Measurements from ENCODE around the gene OPHN1. TPM values are rescaled to one million over a fixed set of nuclear protein-coding genes. Genes with fewer than 3 reads are reported as not detected.

Gene OPHN1
- total and polyA plus RNA-seq, 5 experiments from 2014 or later = 0.05 TPM; not detected in 4

DNA sequence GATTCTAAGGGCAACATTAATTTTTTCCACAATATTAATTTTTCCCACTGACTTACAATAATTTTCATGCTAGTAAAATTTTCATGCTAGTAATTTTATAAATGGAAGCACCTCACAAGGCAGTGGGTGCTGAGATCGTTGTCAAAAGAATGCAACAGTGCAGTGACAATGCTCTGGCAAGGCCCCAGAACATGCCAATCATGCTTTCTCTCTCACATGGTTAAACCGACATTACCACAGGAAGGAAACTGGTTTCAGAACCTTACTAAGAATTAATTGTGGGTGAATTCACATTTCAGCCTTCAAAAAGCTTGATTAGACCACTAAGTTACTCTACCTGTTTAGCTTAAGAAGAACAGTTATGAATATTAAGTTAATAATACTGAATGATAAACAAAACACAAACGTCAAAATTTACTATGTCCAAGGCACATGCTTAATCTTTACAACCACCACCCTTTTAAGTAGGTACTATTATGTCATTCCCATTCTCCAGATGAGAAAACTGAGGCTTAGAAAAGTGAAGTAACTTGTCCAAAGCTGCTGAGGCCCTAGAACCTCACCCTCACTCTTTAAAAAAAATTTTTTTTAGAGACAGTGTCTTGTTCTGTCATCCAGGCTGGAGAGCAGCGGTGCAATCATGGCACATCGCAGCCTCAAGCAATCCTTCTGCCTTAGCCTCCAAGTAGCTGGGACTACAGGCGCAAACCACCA lies 10.0 kb upstream of the OPHN1 start:
- Mint-ChIP-seq H3K9me3 (no peaks in the 10 kb centered on the region), H3K4me3 (no peak overlapping the region), H3K4me1 (peaks cover 0 to 9% (median 7%) of the 10 kb centered on the region in 4 donors), H3K27me3 (peaks cover 0 to 13% (median 1%) of the 10 kb centered on the region in 5 donors), H3K36me3 (peaks cover 0 to 1% (median 0%) of the 10 kb centered on the region in 3 donors), H3K27ac (no peak overlapping the region)
- DNase-seq (peak in 3 of 10 donors; percentile 11 to 32 (median 20)), ATAC-seq (peak in 1 of 2 donors; percentile 48)
- POLR2A ChIA-PET = no interaction called here

DNA sequence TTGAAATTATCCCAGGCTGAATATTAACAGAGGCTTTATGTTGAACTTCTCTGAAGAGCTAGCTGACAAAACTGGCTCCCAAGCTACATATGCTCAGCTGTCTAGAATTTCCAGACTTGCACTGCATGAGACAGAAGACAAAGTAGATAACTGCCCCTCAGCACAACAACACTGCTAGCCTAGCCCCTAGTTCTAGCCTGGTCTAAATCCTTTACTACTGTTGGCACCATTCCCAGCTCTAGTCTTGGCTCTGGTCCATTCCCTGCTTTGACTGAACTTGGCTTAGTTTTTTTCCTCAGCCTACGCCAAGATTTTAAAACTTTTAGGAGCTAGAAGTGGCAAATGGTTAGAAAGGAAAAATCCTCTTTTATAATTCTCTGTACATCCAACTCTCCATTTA lies 7.6 kb upstream of the OPHN1 start:
- H3K36me3 Mint-ChIP-seq = peaks cover 0 to 1% (median 0%) of the 10 kb centered on the region in 3 donors
- DNase-seq (no peak), ATAC-seq (no peak)
- H3K4me1 Mint-ChIP-seq = peaks cover 0 to 9% (median 7%) of the 10 kb centered on the region in 4 donors
- POLR2A ChIA-PET = no interaction called here
- H3K9me3 Mint-ChIP-seq = peaks cover 0 to under 1% (median 0%) of the 10 kb centered on the region in 9 donors
- H3K4me3 Mint-ChIP-seq = no peak overlapping the region
- no peak overlapping the region for H3K27ac Mint-ChIP-seq
- H3K27me3 Mint-ChIP-seq = peaks cover 0 to 14% (median 1%) of the 10 kb centered on the region in 5 donors

DNA sequence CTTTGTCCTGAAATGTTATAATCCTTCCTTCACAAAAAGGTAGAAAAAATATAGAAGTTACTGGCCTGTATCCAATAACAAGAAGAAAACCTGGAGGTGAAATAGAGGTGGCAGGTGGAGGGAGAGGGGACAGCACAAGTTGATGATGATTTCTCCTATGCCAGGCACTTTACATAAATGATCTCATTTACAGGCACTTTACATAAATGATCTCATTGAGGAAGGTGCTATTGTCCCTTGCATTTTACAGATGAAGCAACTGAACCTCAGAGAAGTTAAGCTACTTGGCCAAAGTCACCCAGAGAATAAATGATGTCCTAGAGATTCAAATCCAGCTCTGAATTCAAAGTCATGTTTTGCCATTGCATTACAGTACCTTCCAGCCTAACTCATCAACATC lies 7.1 kb upstream of the OPHN1 start:
- H3K9me3 Mint-ChIP-seq = peaks cover 0 to 3% (median 0%) of the 10 kb centered on the region in 9 donors
- peaks cover 0 to 16% (median 3%) of the 10 kb centered on the region in 5 donors for H3K27me3 Mint-ChIP-seq
- H3K27ac Mint-ChIP-seq = no peak overlapping the region
- POLR2A ChIA-PET = no interaction called here
- H3K36me3 Mint-ChIP-seq = peaks cover 0 to 1% (median 0%) of the 10 kb centered on the region in 3 donors
- peaks cover 0 to 9% (median 7%) of the 10 kb centered on the region in 4 donors for H3K4me1 Mint-ChIP-seq
- no peak for ATAC-seq
- DNase-seq = no peak
- H3K4me3 Mint-ChIP-seq = no peak overlapping the region

DNA sequence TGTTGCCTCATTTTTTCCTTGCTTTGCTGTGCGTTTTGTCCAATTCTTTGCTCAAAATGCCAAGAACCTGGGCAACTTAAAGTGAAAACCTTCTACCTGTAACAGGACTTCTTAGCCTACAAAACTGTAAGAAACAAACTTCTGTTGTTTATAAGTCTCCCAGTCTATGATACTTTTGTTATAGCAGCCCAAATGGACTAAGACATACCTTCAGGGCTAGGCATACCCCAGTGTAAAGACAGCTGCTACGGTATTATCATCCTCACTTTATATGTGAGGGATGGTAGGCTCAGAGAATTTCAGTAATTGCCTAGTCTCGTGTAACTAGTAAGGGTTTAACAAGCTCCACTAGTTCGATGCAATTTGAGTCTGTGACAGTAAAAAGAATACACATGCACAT lies 6.0 kb upstream of the OPHN1 start:
- H3K4me1 Mint-ChIP-seq = peaks cover 0 to 9% (median 7%) of the 10 kb centered on the region in 4 donors
- ATAC-seq (no peak), DNase-seq (no peak)
- no peak overlapping the region for H3K4me3 Mint-ChIP-seq
- peaks cover 6 to 25% (median 9%) of the 10 kb centered on the region in 5 donors for H3K27me3 Mint-ChIP-seq
- peaks cover 0 to 3% (median 0%) of the 10 kb centered on the region in 9 donors for H3K9me3 Mint-ChIP-seq
- H3K27ac Mint-ChIP-seq = no peak overlapping the region
- POLR2A ChIA-PET = no interaction called here
- peaks cover 0 to 5% (median 1%) of the 10 kb centered on the region in 3 donors for H3K36me3 Mint-ChIP-seq

DNA sequence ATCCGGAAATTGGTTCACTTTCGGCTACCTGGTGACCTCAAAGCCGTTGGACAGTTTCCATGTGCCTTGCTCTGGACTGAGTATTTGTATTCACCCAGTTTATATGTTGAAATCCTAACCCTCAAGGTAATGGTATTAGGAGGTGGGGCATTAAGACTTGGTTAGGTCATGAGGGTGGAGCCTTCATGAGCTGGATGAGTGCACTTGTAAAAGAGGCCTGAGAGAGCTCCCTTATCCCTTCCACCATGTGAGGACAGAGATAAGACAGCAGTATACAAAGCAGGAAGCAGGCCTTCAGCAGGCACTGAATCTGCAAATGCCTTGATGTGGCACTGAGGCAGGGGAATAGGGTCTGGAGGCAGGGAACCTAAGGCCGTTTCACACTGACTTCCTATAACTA lies 5.3 kb upstream of the OPHN1 start:
- POLR2A ChIA-PET = no interaction called here
- Mint-ChIP-seq H3K4me3 (no peak overlapping the region), H3K4me1 (peaks cover 1 to 14% (median 10%) of the 10 kb centered on the region in 4 donors), H3K27me3 (peaks cover 9 to 30% (median 17%) of the 10 kb centered on the region in 5 donors), H3K27ac (no peak overlapping the region), H3K36me3 (peaks cover 0 to 9% (median 1%) of the 10 kb centered on the region in 3 donors), H3K9me3 (peaks cover 0 to 3% (median 0%) of the 10 kb centered on the region in 9 donors)
- DNase-seq = no peak
- no peak for ATAC-seq

DNA sequence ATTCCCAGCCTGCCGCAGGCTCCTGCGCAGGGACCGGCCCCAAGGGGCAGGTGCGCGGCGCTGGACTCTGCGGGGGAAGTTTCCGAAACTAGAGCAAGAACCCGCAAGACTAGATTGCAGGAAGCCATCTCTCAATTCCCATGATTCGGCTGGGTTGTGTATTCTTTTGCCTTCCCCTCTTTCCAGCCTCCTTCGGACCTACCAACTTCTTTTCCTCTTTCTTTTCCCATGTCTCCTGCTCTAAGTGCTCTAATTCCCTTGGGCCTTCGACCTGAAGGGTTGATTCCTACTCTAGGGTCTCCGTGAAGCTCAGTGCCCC lies 645 bp upstream of the OPHN1 start:
- H3K36me3 Mint-ChIP-seq = peaks cover 0 to 9% (median 0%) of the 10 kb centered on the region in 3 donors
- peak overlapping the region; percentile 62 to 90 (median 78) for H3K4me3 Mint-ChIP-seq
- peaks cover 14 to 54% (median 37%) of the 10 kb centered on the region in 5 donors for H3K27me3 Mint-ChIP-seq
- H3K9me3 Mint-ChIP-seq = peaks cover 0 to 3% (median 0%) of the 10 kb centered on the region in 9 donors
- ATAC-seq (no peak), DNase-seq (no peak)
- peak overlapping the region in 2 of 10 donors; percentile 22 to 53 for H3K27ac Mint-ChIP-seq
- H3K4me1 Mint-ChIP-seq = peaks cover 6 to 19% (median 9%) of the 10 kb centered on the region in 4 donors
- POLR2A ChIA-PET = no interaction called here

DNA sequence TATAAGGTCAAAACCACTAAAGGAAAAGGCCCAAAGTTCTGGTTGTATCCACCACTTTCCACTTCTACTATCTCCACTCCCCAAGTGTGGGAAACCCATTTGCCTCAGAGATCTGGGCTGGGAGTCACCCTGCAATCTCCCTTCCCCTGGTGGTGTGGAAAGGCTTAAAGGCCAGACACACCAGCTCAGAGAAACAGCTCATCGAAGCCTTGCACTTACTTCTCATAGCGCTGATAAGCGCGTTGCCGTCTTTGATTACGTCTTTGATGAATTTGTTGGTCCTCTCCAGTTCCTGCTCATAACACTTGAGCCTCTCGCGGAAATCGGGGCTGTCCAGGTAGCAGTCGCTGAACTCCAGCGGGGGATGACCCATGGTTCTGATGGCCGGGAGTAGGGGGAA lies 647 bp downstream of the OPHN1 start:
- POLR2A ChIA-PET = no interaction called here
- Mint-ChIP-seq H3K4me1 (peaks cover 6 to 19% (median 9%) of the 10 kb centered on the region in 4 donors), H3K9me3 (peaks cover 0 to 3% (median 0%) of the 10 kb centered on the region in 9 donors), H3K27me3 (peaks cover 14 to 62% (median 37%) of the 10 kb centered on the region in 5 donors), H3K4me3 (peak overlapping the region; percentile 62 to 90 (median 78)), H3K36me3 (peaks cover 0 to 9% (median 0%) of the 10 kb centered on the region in 3 donors), H3K27ac (no peak overlapping the region)
- DNase-seq (no peak), ATAC-seq (no peak)

DNA sequence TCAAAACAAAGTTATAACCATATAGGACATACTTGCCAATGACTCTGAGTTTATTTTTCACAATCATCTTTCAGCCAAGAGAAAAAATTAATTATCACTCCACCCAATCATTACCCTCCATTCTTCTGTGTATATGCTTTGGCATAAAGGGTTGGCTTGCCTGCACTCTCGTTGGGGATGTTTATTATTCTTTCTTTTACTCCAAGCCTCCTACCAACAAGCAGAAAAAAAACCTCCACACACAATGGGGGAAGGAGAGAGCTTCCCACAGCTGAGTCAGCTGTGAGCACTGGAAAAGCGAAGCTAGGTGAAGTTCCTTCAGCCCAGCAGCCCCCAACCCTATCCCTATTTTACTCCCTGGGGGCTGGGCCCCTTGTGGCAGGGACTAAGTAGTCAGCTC lies 1.5 kb downstream of the OPHN1 start:
- H3K9me3 Mint-ChIP-seq = peaks cover 0 to 3% (median 0%) of the 10 kb centered on the region in 9 donors
- DNase-seq = no peak
- peaks cover 0 to 9% (median 0%) of the 10 kb centered on the region in 3 donors for H3K36me3 Mint-ChIP-seq
- peaks cover 6 to 19% (median 9%) of the 10 kb centered on the region in 4 donors for H3K4me1 Mint-ChIP-seq
- no peak overlapping the region for H3K27ac Mint-ChIP-seq
- H3K4me3 Mint-ChIP-seq = peak overlapping the region in 1 of 10 donors; percentile 4
- POLR2A ChIA-PET = no interaction called here
- ATAC-seq = no peak
- H3K27me3 Mint-ChIP-seq = peaks cover 14 to 59% (median 34%) of the 10 kb centered on the region in 5 donors

DNA sequence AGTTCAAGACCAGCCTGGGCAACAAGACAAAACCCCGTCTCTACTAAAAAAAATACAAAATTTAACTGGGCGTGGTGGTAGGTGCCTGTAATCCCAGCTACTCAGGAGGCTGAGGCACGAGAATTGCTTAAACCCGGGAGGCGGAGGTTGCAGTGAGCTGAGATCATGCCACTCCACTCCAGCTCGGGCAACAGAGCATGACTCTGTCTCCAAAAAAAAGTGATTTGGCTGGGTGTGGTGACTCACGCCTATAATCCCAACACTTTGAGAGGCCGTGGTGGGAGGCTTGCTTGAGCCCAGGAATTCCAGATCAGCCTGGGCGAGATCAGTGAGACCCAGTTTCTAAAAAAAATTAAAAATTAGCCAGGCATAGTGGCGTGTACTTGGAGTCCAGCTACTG lies 4.1 kb downstream of the OPHN1 start:
- DNase-seq = no peak
- Mint-ChIP-seq H3K9me3 (no peaks in the 10 kb centered on the region), H3K36me3 (peaks cover 0 to 2% (median 0%) of the 10 kb centered on the region in 3 donors), H3K27ac (no peak overlapping the region), H3K4me3 (no peak overlapping the region), H3K4me1 (peaks cover 6 to 17% (median 9%) of the 10 kb centered on the region in 4 donors), H3K27me3 (peaks cover 8 to 45% (median 27%) of the 10 kb centered on the region in 5 donors)
- POLR2A ChIA-PET = no interaction called here
- no peak for ATAC-seq

DNA sequence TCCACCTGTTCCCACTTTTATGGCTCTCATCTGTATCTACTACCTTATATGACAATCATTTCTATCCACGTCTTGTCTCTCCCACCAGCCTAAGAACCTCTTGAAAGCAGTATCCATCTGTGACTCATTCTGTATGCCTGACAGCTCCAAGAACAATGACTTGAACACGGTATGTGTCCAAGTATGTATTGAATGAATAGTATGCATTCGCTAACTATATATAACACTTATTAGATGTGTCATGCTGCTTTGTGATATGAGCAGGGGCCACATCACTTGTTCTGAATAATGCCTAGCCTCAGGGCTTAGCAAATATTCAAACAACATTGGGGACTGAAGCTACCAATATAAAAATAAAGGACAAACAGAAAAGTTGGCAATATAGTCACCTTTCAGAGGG lies 4.9 kb downstream of the OPHN1 start:
- ATAC-seq (no peak), DNase-seq (no peak)
- Mint-ChIP-seq H3K4me3 (no peak overlapping the region), H3K27ac (no peak overlapping the region), H3K36me3 (no peaks in the 10 kb centered on the region), H3K9me3 (no peaks in the 10 kb centered on the region), H3K4me1 (peaks cover 5 to 9% (median 8%) of the 10 kb centered on the region in 4 donors), H3K27me3 (peaks cover 7 to 40% (median 21%) of the 10 kb centered on the region in 5 donors)
- POLR2A ChIA-PET = no interaction called here

DNA sequence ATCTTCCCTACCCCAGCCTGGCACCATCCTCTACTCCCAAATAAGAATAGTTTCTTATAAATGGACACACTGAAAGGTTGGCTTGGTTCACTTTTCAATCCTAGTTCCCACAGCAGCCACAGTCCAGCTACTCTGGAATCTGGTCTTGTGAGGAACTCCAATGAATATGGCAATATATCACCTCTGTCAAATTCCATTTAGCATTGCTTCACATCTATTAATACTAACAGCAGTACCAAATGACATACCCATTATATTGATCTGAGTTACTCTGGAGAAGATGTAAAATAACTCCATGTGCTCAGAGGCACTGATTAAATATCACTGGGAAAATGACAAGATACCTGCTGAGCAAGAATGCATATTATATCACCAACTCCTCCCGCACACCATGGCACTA lies 8.6 kb downstream of the OPHN1 start:
- POLR2A ChIA-PET = no interaction called here
- H3K4me1 Mint-ChIP-seq = no peaks in the 10 kb centered on the region
- H3K9me3 Mint-ChIP-seq = no peaks in the 10 kb centered on the region
- no peak overlapping the region for H3K4me3 Mint-ChIP-seq
- no peak overlapping the region for H3K27ac Mint-ChIP-seq
- no peaks in the 10 kb centered on the region for H3K36me3 Mint-ChIP-seq
- no peak for ATAC-seq
- no peak for DNase-seq
- H3K27me3 Mint-ChIP-seq = peaks cover 0 to 15% (median 7%) of the 10 kb centered on the region in 5 donors

DNA sequence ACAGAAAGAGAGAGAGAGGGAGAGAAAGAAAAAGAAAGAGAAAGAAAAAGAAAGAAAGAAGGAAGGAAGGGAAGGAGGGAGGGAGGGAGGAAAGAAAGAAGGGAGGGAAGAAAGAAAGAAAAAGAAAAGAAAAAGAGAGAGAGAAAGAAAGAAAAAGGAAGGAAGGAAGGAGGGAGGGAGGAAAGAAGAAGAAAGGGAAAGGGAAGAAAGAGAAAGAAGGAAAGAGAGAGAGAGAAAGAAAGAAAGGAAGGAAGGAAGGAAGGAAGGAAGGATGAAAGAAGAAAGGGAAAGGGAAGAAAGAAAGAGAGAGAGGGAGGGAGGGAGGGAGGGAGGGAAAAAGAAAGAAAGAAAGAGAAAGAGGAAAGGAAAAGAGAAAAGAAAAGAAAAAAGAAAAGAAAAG lies 10.8 kb downstream of the OPHN1 start:
- Mint-ChIP-seq H3K9me3 (no peaks in the 10 kb centered on the region), H3K27ac (no peak overlapping the region), H3K27me3 (peaks cover 0 to 12% (median 4%) of the 10 kb centered on the region in 5 donors), H3K4me3 (no peak overlapping the region), H3K4me1 (no peaks in the 10 kb centered on the region), H3K36me3 (no peaks in the 10 kb centered on the region)
- POLR2A ChIA-PET = no interaction called here
- DNase-seq = no peak
- ATAC-seq = no peak

DNA sequence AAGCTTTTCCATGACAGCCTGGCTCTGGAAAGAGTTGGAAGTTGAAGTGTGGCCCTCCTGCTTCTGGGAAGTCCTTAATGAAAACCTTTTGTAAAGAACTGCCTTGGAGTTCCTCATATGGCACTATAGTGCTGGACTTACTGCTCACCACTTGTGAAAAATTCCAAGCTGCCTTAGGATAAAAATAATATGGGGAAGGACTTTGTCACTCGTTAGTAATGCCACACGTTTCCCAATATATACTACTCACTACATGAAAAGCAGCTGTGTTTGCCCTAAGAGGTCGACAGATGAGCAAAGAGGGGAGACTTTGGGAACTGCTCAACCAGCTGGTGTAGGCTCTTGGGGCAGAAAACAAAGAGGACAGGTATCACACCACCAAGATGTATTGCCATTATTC lies 11.7 kb downstream of the OPHN1 start:
- no peaks in the 10 kb centered on the region for H3K4me1 Mint-ChIP-seq
- H3K27ac Mint-ChIP-seq = no peak overlapping the region
- POLR2A ChIA-PET = no interaction called here
- H3K9me3 Mint-ChIP-seq = no peaks in the 10 kb centered on the region
- H3K36me3 Mint-ChIP-seq = no peaks in the 10 kb centered on the region
- H3K4me3 Mint-ChIP-seq = no peak overlapping the region
- ATAC-seq (no peak), DNase-seq (no peak)
- peaks cover 0 to 12% (median 4%) of the 10 kb centered on the region in 5 donors for H3K27me3 Mint-ChIP-seq

All from naive thymus-derived CD8-positive, alpha-beta T cell (primary cell).